ENCODE measurements around the gene GRIA1.

DNA sequence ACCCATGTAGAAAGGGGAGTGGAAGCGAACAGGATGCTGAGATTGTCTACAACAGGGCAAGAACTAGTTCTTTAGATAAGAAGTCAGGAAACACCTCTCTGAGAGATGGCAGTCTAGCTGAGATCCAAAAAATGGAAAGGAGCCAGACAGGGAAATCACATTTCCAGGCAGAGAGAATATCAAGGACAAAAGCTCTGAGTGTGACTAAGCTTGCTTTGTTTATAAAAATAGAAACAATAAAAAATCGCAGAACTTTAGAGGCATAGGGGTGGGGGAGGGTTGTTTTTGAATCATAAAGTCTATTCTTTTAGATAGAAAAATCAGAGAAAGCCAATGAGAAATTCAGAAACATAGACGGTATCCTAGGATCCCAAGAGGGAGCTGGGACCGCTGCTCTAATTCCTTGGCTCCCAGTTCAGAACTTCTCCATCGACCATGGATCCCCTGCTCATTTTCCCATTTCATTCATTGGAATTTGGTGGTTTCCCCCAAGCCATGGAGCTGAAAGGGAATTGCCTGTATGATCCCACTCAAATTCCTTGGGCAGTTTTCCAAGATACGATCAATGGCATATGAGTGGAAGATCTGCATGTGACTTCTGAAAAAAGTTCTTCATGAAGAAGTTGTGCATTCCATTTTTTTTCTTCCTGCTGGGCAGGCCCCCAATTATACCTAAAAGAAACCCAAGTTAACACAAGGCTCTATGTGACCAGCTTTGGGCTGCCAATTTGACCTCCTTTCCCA lies 182.0 kb downstream of the GRIA1 start:
- no peak for TF ChIP-seq YY1 (IDR thresholded peaks at IDR 0.05; ENCODE audit: insufficient read depth, insufficient read length)
- TF ChIP-seq SUZ12 (IDR thresholded peaks at IDR 0.05; ENCODE audit: extremely low read depth, insufficient read depth, insufficient read length) = no peak
- no peak for TF ChIP-seq ZNF274 (IDR thresholded peaks at IDR 0.05; ENCODE audit: low read depth, low read length)
